ENCODE results near the gene ABCA4. TPM values are rescaled to one million over a fixed set of nuclear protein-coding genes. Genes with fewer than 3 reads are reported as not detected.
"Not testable (repeated sequence)": the region's sequence is repeated elsewhere in the genome, so short reads cannot be mapped to it uniquely, and the experiment has no call there.

ABCA4 gene
- total RNA-seq, 5 donors from 2014 or later (not counting 1 experiment from before 2014, with no cell fraction given): not detected

DNA sequence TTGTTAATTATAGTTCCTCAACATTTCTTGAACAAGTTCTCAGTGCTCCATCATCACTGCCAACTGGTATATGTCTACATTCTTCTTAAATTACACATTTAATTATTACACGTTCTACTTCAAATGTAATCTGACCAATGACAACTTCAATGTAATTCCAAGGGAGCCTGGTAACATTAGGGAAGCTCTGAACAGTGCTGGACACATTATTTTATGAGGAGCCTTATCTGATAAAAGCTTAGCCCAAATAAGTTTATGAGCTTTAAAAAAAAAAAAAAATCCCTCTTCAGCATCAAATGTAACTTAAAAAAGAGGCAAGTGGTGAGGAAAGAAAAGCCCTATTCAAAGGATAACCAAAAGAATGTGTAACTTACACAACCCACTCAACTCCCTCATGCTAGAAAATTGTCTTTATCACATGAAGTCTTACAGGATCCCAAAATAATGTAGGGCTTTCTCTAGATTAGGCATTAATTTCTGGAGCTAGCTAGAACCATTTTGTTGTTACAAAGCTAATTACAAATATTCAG lies 35.2 kb upstream of the ABCA4 start:
- H3K9me3 ChIP-seq: no peaks in the 10 kb centered on the region
- no peak overlapping the region for H3K27ac ChIP-seq (ENCODE audit: low read length)
- H3K4me3 ChIP-seq (ENCODE audit: control insufficient read depth in 1 of 2, extremely low read depth in 1 of 2, low read length in 1 of 2): no peak overlapping the region
- Mint-ChIP-seq H3K9me3 (peaks cover 0 to 1% (median 0%) of the 10 kb centered on the region in 3 donors), H3K36me3 (no peaks in the 10 kb centered on the region), H3K4me1 (no peaks in the 10 kb centered on the region), H3K4me3 (no peak overlapping the region), H3K27ac (no peak overlapping the region), H3K27me3 (peaks cover 3 to 4% of the 10 kb centered on the region in 2 donors)
- H3K4me1 ChIP-seq (ENCODE audit: control insufficient read depth in 1 of 2, extremely low read depth in 1 of 2, insufficient read depth in 2 of 2, low read length in 2 of 2): no peaks in the 10 kb centered on the region
- ChIA-PET CTCF (interaction anchor here in 1 of 2 donors (0.6 to 0.7 kb wide), 2 partner anchors 34 to 69 kb away, joined by 3 read pairs; no protein-coding TSS in a partner anchor), POLR2A (no interaction called here)
- ATAC-seq (replicated peaks in 1 of 4): no peak
- H3K27me3 ChIP-seq (replicated peaks in 1 of 2; ENCODE audit: control insufficient read depth in 2 of 2, extremely low read depth in 1 of 2, insufficient read depth in 2 of 2, low read length in 1 of 2): peaks cover 0 to 2% of the 10 kb centered on the region in 2 experiments
- no CpG with 5 or more reads among the region's 1 CpG for WGBS (ENCODE audit: insufficient coverage)
- DNase-seq: no peak
- no peaks in the 10 kb centered on the region for H3K36me3 ChIP-seq (ENCODE audit: control insufficient read depth in 2 of 2, extremely low read depth in 1 of 2, insufficient read depth in 1 of 2, low read length in 1 of 2)

DNA sequence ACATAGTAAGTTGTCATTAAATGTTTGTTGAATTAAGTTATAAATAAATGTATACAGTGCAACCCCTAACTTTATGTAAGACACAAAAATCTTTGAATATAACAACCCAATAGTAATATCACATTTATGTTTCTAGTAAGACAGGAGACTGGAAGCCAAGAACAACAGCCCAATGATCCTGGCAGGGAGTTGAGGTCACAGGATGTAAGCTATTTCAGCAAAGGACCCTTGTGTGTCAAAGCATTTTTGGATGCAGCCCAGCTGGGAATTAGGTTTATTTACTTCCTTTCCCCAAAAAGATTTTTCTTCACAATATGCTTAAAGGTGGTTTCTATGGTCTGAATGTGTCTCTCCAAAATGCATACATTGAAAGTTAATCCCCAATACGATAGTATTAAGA lies 34.0 kb upstream of the ABCA4 start:
- peaks cover 0 to 1% (median 0%) of the 10 kb centered on the region in 3 donors for H3K9me3 Mint-ChIP-seq
- Histone ChIP-seq H3K9me3 (no peaks in the 10 kb centered on the region), H3K4me3 (ENCODE audit: control insufficient read depth in 1 of 2, extremely low read depth in 1 of 2, low read length in 1 of 2) (no peak overlapping the region), H3K27ac (ENCODE audit: low read length) (no peak overlapping the region), H3K27me3 (replicated peaks in 1 of 2; ENCODE audit: control insufficient read depth in 2 of 2, extremely low read depth in 1 of 2, insufficient read depth in 2 of 2, low read length in 1 of 2) (peaks cover 0 to 2% of the 10 kb centered on the region in 2 experiments), H3K4me1 (ENCODE audit: control insufficient read depth in 1 of 2, extremely low read depth in 1 of 2, insufficient read depth in 2 of 2, low read length in 2 of 2) (no peaks in the 10 kb centered on the region), H3K36me3 (ENCODE audit: control insufficient read depth in 2 of 2, extremely low read depth in 1 of 2, insufficient read depth in 1 of 2, low read length in 1 of 2) (no peaks in the 10 kb centered on the region)
- no CpG with 5 or more reads among the region's 1 CpG for WGBS (ENCODE audit: insufficient coverage)
- no peak overlapping the region for H3K27ac Mint-ChIP-seq
- ATAC-seq (replicated peaks in 1 of 4) (no peak), DNase-seq (no peak)
- H3K4me1 Mint-ChIP-seq: no peaks in the 10 kb centered on the region
- no peaks in the 10 kb centered on the region for H3K36me3 Mint-ChIP-seq
- ChIA-PET POLR2A (no interaction called here), CTCF (no interaction called here)
- H3K4me3 Mint-ChIP-seq: no peak overlapping the region
- H3K27me3 Mint-ChIP-seq: peaks cover 0 to 3% of the 10 kb centered on the region in 2 donors

- Mint-ChIP-seq H3K36me3 (no peaks in the 10 kb centered on the region), H3K4me3 (no peak overlapping the region), H3K27ac (no peak overlapping the region), H3K9me3 (peaks cover 0 to 1% (median 0%) of the 10 kb centered on the region in 3 donors), H3K4me1 (no peaks in the 10 kb centered on the region), H3K27me3 (peaks cover 0 to 3% of the 10 kb centered on the region in 2 donors)
- ChIA-PET CTCF (interaction anchor here in 1 of 2 donors (0.5 kb wide), 1 partner anchor 44 kb away, joined by 3 read pairs; no protein-coding TSS in a partner anchor), POLR2A (no interaction called here)
- ATAC-seq (replicated peaks in 1 of 4): no peak
- H3K9me3 ChIP-seq: no peaks in the 10 kb centered on the region
- H3K27me3 ChIP-seq (replicated peaks in 1 of 2; ENCODE audit: control insufficient read depth in 2 of 2, extremely low read depth in 1 of 2, insufficient read depth in 2 of 2, low read length in 1 of 2): peaks cover 0 to 2% of the 10 kb centered on the region in 2 experiments
- H3K4me3 ChIP-seq (ENCODE audit: control insufficient read depth in 1 of 2, extremely low read depth in 1 of 2, low read length in 1 of 2): no peak overlapping the region
- no peaks in the 10 kb centered on the region for H3K36me3 ChIP-seq (ENCODE audit: control insufficient read depth in 2 of 2, extremely low read depth in 1 of 2, insufficient read depth in 1 of 2, low read length in 1 of 2)
- no peak overlapping the region for H3K27ac ChIP-seq (ENCODE audit: low read length)
- no peak for DNase-seq
- WGBS (ENCODE audit: insufficient coverage): 38% methylated on average over 1 of the region's 1 CpG
- no peaks in the 10 kb centered on the region for H3K4me1 ChIP-seq (ENCODE audit: control insufficient read depth in 1 of 2, extremely low read depth in 1 of 2, insufficient read depth in 2 of 2, low read length in 2 of 2)
Observed at GRCh38 chr1:94153133-94153532, 32.2 kb upstream of the ABCA4 start.

DNA sequence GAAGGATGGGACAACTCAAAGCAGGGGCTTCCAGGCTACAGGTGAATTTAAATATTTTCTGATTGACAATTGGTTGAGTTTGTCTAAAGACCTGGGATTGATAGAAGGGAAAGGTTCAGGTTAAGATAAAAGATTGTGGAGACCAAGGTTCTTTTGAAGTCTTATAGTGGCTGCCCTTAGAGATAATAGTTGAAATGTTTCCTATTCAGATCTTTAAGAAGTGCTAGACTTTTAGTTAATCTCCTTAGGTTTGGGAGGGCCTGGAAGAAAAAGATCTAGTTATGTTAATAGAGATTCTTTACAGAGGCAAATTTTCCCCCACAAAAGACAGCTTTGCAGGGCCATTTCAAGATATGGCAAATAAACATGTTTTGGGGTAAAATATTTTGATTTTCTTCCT lies 28.2 kb upstream of the ABCA4 start:
- H3K9me3 ChIP-seq; H3K9me3 Mint-ChIP-seq; H3K36me3 Mint-ChIP-seq; H3K27me3 Mint-ChIP-seq; H3K27ac Mint-ChIP-seq; H3K4me1 Mint-ChIP-seq; ATAC-seq (replicated peaks in 1 of 4); H3K4me1 ChIP-seq (ENCODE audit: control insufficient read depth in 1 of 2, extremely low read depth in 1 of 2, insufficient read depth in 2 of 2, low read length in 2 of 2); H3K36me3 ChIP-seq (ENCODE audit: control insufficient read depth in 2 of 2, extremely low read depth in 1 of 2, insufficient read depth in 1 of 2, low read length in 1 of 2); CTCF ChIA-PET; H3K27ac ChIP-seq (ENCODE audit: low read length); H3K4me3 ChIP-seq (ENCODE audit: control insufficient read depth in 1 of 2, extremely low read depth in 1 of 2, low read length in 1 of 2); DNase-seq; H3K27me3 ChIP-seq (replicated peaks in 1 of 2; ENCODE audit: control insufficient read depth in 2 of 2, extremely low read depth in 1 of 2, insufficient read depth in 2 of 2, low read length in 1 of 2); H3K4me3 Mint-ChIP-seq: not testable (repeated sequence)
- POLR2A ChIA-PET: interaction anchor here (0.6 to 0.7 kb wide), 2 partner anchors 40 to 712 kb away, joined by 3 read pairs; no protein-coding TSS in a partner anchor

GRCh38 chr1:94146273-94146672 lies 25.3 kb upstream of the ABCA4 start:
- ChIA-PET CTCF (no interaction called here), POLR2A (no interaction called here)
- Histone ChIP-seq H3K4me1 (ENCODE audit: control insufficient read depth in 1 of 2, extremely low read depth in 1 of 2, insufficient read depth in 2 of 2, low read length in 2 of 2) (no peaks in the 10 kb centered on the region), H3K27me3 (replicated peaks in 1 of 2; ENCODE audit: control insufficient read depth in 2 of 2, extremely low read depth in 1 of 2, insufficient read depth in 2 of 2, low read length in 1 of 2) (peaks cover 0 to 2% of the 10 kb centered on the region in 2 experiments), H3K36me3 (ENCODE audit: control insufficient read depth in 2 of 2, extremely low read depth in 1 of 2, insufficient read depth in 1 of 2, low read length in 1 of 2) (no peaks in the 10 kb centered on the region), H3K9me3 (no peaks in the 10 kb centered on the region), H3K27ac (ENCODE audit: low read length) (no peak overlapping the region), H3K4me3 (ENCODE audit: control insufficient read depth in 1 of 2, extremely low read depth in 1 of 2, low read length in 1 of 2) (no peak overlapping the region)
- Mint-ChIP-seq H3K27ac (no peak overlapping the region), H3K27me3 (no peaks in the 10 kb centered on the region), H3K4me1 (no peaks in the 10 kb centered on the region), H3K4me3 (no peak overlapping the region), H3K9me3 (no peaks in the 10 kb centered on the region), H3K36me3 (no peaks in the 10 kb centered on the region)
- WGBS (ENCODE audit: insufficient coverage): 92% methylated on average over 2 of the region's 5 CpGs
- DNase-seq: no peak
- no peak for ATAC-seq (replicated peaks in 1 of 4)

DNA sequence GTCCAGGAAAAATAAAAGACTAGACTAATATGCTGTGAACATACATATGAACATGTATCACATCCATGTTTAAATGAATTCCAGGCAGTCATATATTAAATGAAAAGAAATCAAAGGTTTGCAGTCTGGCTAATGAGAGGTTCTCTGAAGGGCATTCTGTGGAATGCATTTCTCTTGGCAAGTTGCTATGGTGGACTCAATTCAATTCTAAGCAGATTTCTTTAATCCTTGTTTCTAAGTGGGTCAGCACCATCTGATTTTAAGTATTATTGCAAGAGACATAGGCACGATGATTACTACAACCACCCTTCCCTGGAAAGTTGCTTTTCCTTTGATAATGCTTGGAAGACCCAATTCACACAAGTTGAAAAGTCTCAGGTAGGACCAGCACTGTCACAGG lies 23.9 kb upstream of the ABCA4 start:
- no peaks in the 10 kb centered on the region for H3K9me3 Mint-ChIP-seq
- ATAC-seq (replicated peaks in 1 of 4) (no peak), DNase-seq (no peak)
- ChIA-PET CTCF (interaction anchor here in 1 of 2 donors (0.6 kb wide), 1 partner anchor 370 kb away, joined by 5 read pairs; no protein-coding TSS in a partner anchor), POLR2A (no interaction called here)
- H3K4me1 Mint-ChIP-seq: no peaks in the 10 kb centered on the region
- H3K27ac ChIP-seq (ENCODE audit: low read length): no peak overlapping the region
- H3K36me3 ChIP-seq (ENCODE audit: control insufficient read depth in 2 of 2, extremely low read depth in 1 of 2, insufficient read depth in 1 of 2, low read length in 1 of 2): no peaks in the 10 kb centered on the region
- 100% methylated on average over 1 of the region's 1 CpG for WGBS (ENCODE audit: insufficient coverage)
- peaks cover 0 to 2% of the 10 kb centered on the region in 2 experiments for H3K27me3 ChIP-seq (replicated peaks in 1 of 2; ENCODE audit: control insufficient read depth in 2 of 2, extremely low read depth in 1 of 2, insufficient read depth in 2 of 2, low read length in 1 of 2)
- no peaks in the 10 kb centered on the region for H3K36me3 Mint-ChIP-seq
- H3K4me3 Mint-ChIP-seq: no peak overlapping the region
- H3K27me3 Mint-ChIP-seq: no peaks in the 10 kb centered on the region
- H3K4me3 ChIP-seq (ENCODE audit: control insufficient read depth in 1 of 2, extremely low read depth in 1 of 2, low read length in 1 of 2): no peak overlapping the region
- no peaks in the 10 kb centered on the region for H3K9me3 ChIP-seq
- H3K27ac Mint-ChIP-seq: no peak overlapping the region
- H3K4me1 ChIP-seq (ENCODE audit: control insufficient read depth in 1 of 2, extremely low read depth in 1 of 2, insufficient read depth in 2 of 2, low read length in 2 of 2): no peaks in the 10 kb centered on the region

DNA sequence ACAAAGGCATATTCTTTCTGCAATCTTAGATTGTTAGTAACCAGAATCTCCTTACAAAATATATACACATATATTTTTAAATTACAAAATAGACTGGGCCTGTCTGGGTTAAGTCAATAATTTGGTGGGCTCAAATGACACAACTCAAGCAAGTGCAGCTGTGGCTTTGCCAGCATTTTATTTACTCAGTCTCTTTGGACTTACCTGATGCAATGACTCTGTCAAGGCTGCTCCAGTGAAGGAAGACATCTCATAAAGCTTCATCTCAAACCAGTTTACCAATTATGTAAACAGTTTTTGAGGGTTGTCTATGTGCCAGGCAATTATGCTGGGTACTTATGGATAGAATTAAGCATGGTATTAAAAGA lies 22.8 kb upstream of the ABCA4 start:
- Histone ChIP-seq H3K9me3 (no peaks in the 10 kb centered on the region), H3K27ac (ENCODE audit: low read length) (no peak overlapping the region), H3K36me3 (ENCODE audit: control insufficient read depth in 2 of 2, extremely low read depth in 1 of 2, insufficient read depth in 1 of 2, low read length in 1 of 2) (no peaks in the 10 kb centered on the region), H3K4me3 (ENCODE audit: control insufficient read depth in 1 of 2, extremely low read depth in 1 of 2, low read length in 1 of 2) (no peak overlapping the region), H3K4me1 (ENCODE audit: control insufficient read depth in 1 of 2, extremely low read depth in 1 of 2, insufficient read depth in 2 of 2, low read length in 2 of 2) (no peaks in the 10 kb centered on the region), H3K27me3 (replicated peaks in 1 of 2; ENCODE audit: control insufficient read depth in 2 of 2, extremely low read depth in 1 of 2, insufficient read depth in 2 of 2, low read length in 1 of 2) (peaks cover 0 to 2% of the 10 kb centered on the region in 2 experiments)
- Mint-ChIP-seq H3K9me3 (peaks cover 0 to 4% (median 3%) of the 10 kb centered on the region in 3 donors), H3K27ac (no peak overlapping the region), H3K36me3 (no peaks in the 10 kb centered on the region), H3K27me3 (no peaks in the 10 kb centered on the region), H3K4me1 (no peaks in the 10 kb centered on the region), H3K4me3 (no peak overlapping the region)
- ATAC-seq (replicated peaks in 1 of 4): no peak
- DNase-seq: no peak
- ChIA-PET CTCF (no interaction called here), POLR2A (no interaction called here)

Measured in T-cell (primary cell).